HL-60 (cell line): ENCODE data around the gene LRRC8D.

ENCODE experiments used
- DNase-seq, 2 experiments: peaks; one replicate each; pipeline ENCODE4 v3.0.0-alpha.2; 2010 to 2020; ENCODE audit warnings: low read depth in 1 of 2, low spot score in 1 of 2
- H3K27ac ChIP-seq: fragments of 250-450 bp; sonication (Bioruptor Pico); replicated peaks from 2 replicates; pipeline ENCODE4 v1.5.1; 2020; ENCODE audit warnings: mild to moderate bottlenecking, moderate library complexity
- H3K27me3 ChIP-seq: fragments of 250-450 bp; sonication (Bioruptor Pico); 2 replicates; pipeline ENCODE4 v1.5.1; 2021; ENCODE audit warnings: mild to moderate bottlenecking, moderate library complexity; ENCODE audit not compliant: insufficient read depth, poor library complexity, severe bottlenecking
- H3K4me3 ChIP-seq: replicated peaks from 2 replicates; pipeline ENCODE4 v1.5.1; 2011; ENCODE audit warnings: mild to moderate bottlenecking, control low read depth, low read length; ENCODE audit not compliant: insufficient read depth
- CTCF ChIP-seq: IDR thresholded peaks from one replicate; pipeline ENCODE4 v1.5.1; 2011; ENCODE audit warnings: low read length, control low read depth, inconsistent platforms; ENCODE audit not compliant: insufficient read depth
- GABPA ChIP-seq: IDR thresholded peaks from 2 replicates; pipeline ENCODE4 v1.6.1; 2012; ENCODE audit warnings: low read depth
- POLR2AphosphoS5 ChIP-seq: IDR thresholded peaks from 2 replicates; pipeline ENCODE4 v1.6.1; 2012; ENCODE audit warnings: low read depth
- REST ChIP-seq: IDR thresholded peaks from 2 replicates; pipeline ENCODE4 v1.6.1; 2012; ENCODE audit warnings: low read depth; ENCODE audit not compliant: insufficient replicate concordance
- SPI1 ChIP-seq: IDR thresholded peaks from 2 replicates; pipeline ENCODE4 v1.6.1; 2012; ENCODE audit warnings: low read depth, mild to moderate bottlenecking, borderline replicate concordance

LRRC8D gene

GRCh38 chr1:89897347-89898133 is 76.7 kb downstream of the LRRC8D start:
- no peak overlapping the region for H3K4me3 ChIP-seq
- DNase-seq = no peak
- TF ChIP-seq REST (no peak), POLR2AphosphoS5 (no peak), CTCF (no peak)
- H3K27me3 ChIP-seq = no peaks in the 10 kb centered on the region
- H3K27ac ChIP-seq = no peak overlapping the region

- no peaks in the 10 kb centered on the region for H3K27me3 ChIP-seq
- no peak for TF ChIP-seq GABPA
- no peak overlapping the region for H3K27ac ChIP-seq
- H3K4me3 ChIP-seq = no peak overlapping the region
- DNase-seq = no peak
These were observed 77.3 kb downstream of the LRRC8D start for GRCh38 chr1:89898150-89898549.

- Histone ChIP-seq H3K27me3 (no peaks in the 10 kb centered on the region), H3K27ac (no peak overlapping the region), H3K4me3 (no peak overlapping the region)
- TF ChIP-seq REST = no peak
- TF ChIP-seq SPI1 = no peak
- no peak for TF ChIP-seq GABPA
- no peak for TF ChIP-seq CTCF
- no peak for TF ChIP-seq POLR2AphosphoS5
- DNase-seq = no peak
These were observed 78.1 kb downstream of the LRRC8D start for GRCh38 chr1:89898695-89899470.

GRCh38 chr1:89900323-89900722 is 79.5 kb downstream of the LRRC8D start:
- no peak overlapping the region for H3K27ac ChIP-seq
- TF ChIP-seq GABPA (no peak), SPI1 (no peak), REST (no peak), POLR2AphosphoS5 (no peak), CTCF (no peak)

More at GRCh38 chr1:89900323-89900722, 79.5 kb downstream of the LRRC8D start:
- DNase-seq = no peak
- Histone ChIP-seq H3K27me3 (no peaks in the 10 kb centered on the region), H3K4me3 (no peak overlapping the region)
